Trophoblast cell (in vitro differentiated cells and primary cell): ENCODE results near the gene UBXN4.
"Not testable (repeated sequence)": the region's sequence is repeated elsewhere in the genome, so short reads cannot be mapped to it uniquely, and the experiment has no call there.

ENCODE experiments used
- DNase-seq, 2 donors: peaks; one replicate each; pipeline ENCODE4 v3.0.0-alpha.2; 2016
- H2AFZ ChIP-seq: 2 replicates; pipeline ENCODE4 v1.6.1; 2013; ENCODE audit warnings: low read length, moderate library complexity, mild to moderate bottlenecking; ENCODE audit not compliant: insufficient read depth, poor library complexity
- H2AK5ac ChIP-seq: 2 replicates; pipeline ENCODE4 v1.6.1; 2013; ENCODE audit warnings: mild to moderate bottlenecking, low read length
- H2BK120ac ChIP-seq: 2 replicates; pipeline ENCODE4 v1.6.1; 2013; ENCODE audit warnings: low read length, mild to moderate bottlenecking, moderate library complexity; ENCODE audit not compliant: insufficient read depth, poor library complexity
- H2BK12ac ChIP-seq: 2 replicates; pipeline ENCODE4 v1.6.1; 2013; ENCODE audit warnings: mild to moderate bottlenecking, low read length, moderate library complexity
- H2BK5ac ChIP-seq: 2 replicates; pipeline ENCODE4 v1.6.1; 2013; ENCODE audit warnings: low read length, low read depth, moderate library complexity, mild to moderate bottlenecking; ENCODE audit not compliant: poor library complexity
- H3K14ac ChIP-seq: 2 replicates; pipeline ENCODE4 v1.6.1; 2013; ENCODE audit warnings: mild to moderate bottlenecking, low read length
- H3K18ac ChIP-seq: 2 replicates; pipeline ENCODE4 v1.6.1; 2013; ENCODE audit warnings: mild to moderate bottlenecking, low read length
- H3K23ac ChIP-seq: 2 replicates; pipeline ENCODE4 v1.6.1; 2013; ENCODE audit warnings: low read length
- H3K27ac ChIP-seq: 2 replicates; pipeline ENCODE4 v1.5.1; 2013; ENCODE audit warnings: low read depth, mild to moderate bottlenecking, inconsistent platforms, low read length, moderate library complexity
- H3K27me3 ChIP-seq: 2 replicates; pipeline ENCODE4 v1.6.1; 2013; ENCODE audit warnings: inconsistent platforms, mild to moderate bottlenecking, low read length, moderate library complexity; ENCODE audit not compliant: insufficient read depth
- H3K36me3 ChIP-seq, 2 experiments: 1 replicate in 1 of 2; 2 replicates in 1 of 2; pipeline ENCODE4 v1.6.1; 2013; ENCODE audit warnings: low read length in 2 of 2, mild to moderate bottlenecking in 2 of 2, moderate library complexity in 1 of 2; ENCODE audit not compliant: insufficient read depth in 2 of 2, control insufficient read depth in 1 of 2
- H3K4ac ChIP-seq: 2 replicates; pipeline ENCODE4 v1.6.1; 2013; ENCODE audit warnings: low read depth, mild to moderate bottlenecking, low read length, moderate library complexity
- H3K4me1 ChIP-seq, 2 experiments: 1 replicate in 1 of 2; 2 replicates in 1 of 2; pipeline ENCODE4 v1.6.1; 2013; ENCODE audit warnings: low read length in 2 of 2, mild to moderate bottlenecking in 2 of 2, moderate library complexity in 1 of 2; ENCODE audit not compliant: insufficient read depth in 2 of 2, control insufficient read depth in 1 of 2
- H3K4me2 ChIP-seq: 2 replicates; pipeline ENCODE4 v1.6.1; 2013; ENCODE audit warnings: inconsistent platforms, mild to moderate bottlenecking, low read length, moderate library complexity
- H3K4me3 ChIP-seq: 2 replicates; pipeline ENCODE4 v1.5.1; 2013; ENCODE audit warnings: mild to moderate bottlenecking, low read depth, low read length, inconsistent platforms
- H3K79me1 ChIP-seq: one replicate; pipeline ENCODE4 v1.6.1; 2013; ENCODE audit warnings: low read length
- H3K79me2 ChIP-seq: 2 replicates; pipeline ENCODE4 v1.6.1; 2013; ENCODE audit warnings: low read length, mild to moderate bottlenecking; ENCODE audit not compliant: control insufficient read depth, insufficient read depth, poor library complexity
- H3K9ac ChIP-seq: 2 replicates; pipeline ENCODE4 v1.6.1; 2013; ENCODE audit warnings: mild to moderate bottlenecking, low read length
- H3K9me3 ChIP-seq: 2 replicates; pipeline ENCODE4 v1.6.1; 2013; ENCODE audit warnings: low read depth, mild to moderate bottlenecking, control low read depth, inconsistent platforms, low read length; ENCODE audit not compliant: insufficient read depth
- H4K12ac ChIP-seq: 2 replicates; pipeline ENCODE4 v1.6.1; 2013; ENCODE audit warnings: low read depth, mild to moderate bottlenecking, low read length, moderate library complexity
- H4K8ac ChIP-seq: 2 replicates; pipeline ENCODE4 v1.6.1; 2013; ENCODE audit warnings: low read depth, mild to moderate bottlenecking, low read length, moderate library complexity
- H4K91ac ChIP-seq: one replicate; pipeline ENCODE4 v1.6.1; 2013; ENCODE audit warnings: low read depth, mild to moderate bottlenecking, low read length, moderate library complexity
- WGBS: extraction: QIAGEN DNeasy Blood & Tissue Kit; methylation state at CpG from one replicate; pipeline ENCODE4 v1.1.7; 2013; ENCODE audit warnings: missing lambda C conversion rate; ENCODE audit not compliant: insufficient read length, insufficient coverage; ENCODE audit errors: extremely low coverage; 5-methylcytosine and 5-hydroxymethylcytosine counted together

Gene UBXN4

DNA sequence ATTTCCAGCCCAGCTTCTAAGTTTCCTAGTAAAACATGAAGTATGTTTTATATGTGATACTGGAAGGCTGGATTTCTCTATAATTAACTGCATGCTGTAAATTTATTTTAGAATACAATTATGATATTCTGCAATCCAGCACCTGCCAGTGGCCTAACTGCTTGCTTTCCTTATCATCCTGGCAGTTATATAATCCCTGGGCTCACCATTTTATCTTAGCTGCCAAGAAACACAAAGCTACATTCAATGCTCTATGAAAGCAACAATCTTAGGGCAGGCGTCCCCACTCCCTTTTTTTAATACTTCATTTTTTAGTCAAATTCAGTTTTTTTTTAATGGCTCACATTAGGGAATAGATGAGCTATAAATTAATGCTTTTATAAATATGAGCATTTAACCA is 38.4 kb upstream of the UBXN4 start:
- Histone ChIP-seq H3K4me3 (no peak overlapping the region), H3K4ac (no peak overlapping the region), H2BK5ac (no peak overlapping the region), H3K4me2 (no peak overlapping the region), H4K91ac (no peak overlapping the region), H2BK120ac (no peak overlapping the region), H3K18ac (no peak overlapping the region), H3K27ac (no peak overlapping the region), H3K27me3 (no peaks in the 10 kb centered on the region), H3K79me1 (no peaks in the 10 kb centered on the region), H3K79me2 (no peaks in the 10 kb centered on the region), H4K8ac (no peak overlapping the region), H2BK12ac (no peak overlapping the region), H3K9ac (no peak overlapping the region), H3K4me1 (no peaks in the 10 kb centered on the region), H2AFZ (no peak overlapping the region), H4K12ac (no peak overlapping the region), H3K9me3 (no peaks in the 10 kb centered on the region), H3K23ac (no peak overlapping the region), H2AK5ac (no peak overlapping the region), H3K14ac (no peak overlapping the region), H3K36me3 (peaks cover 0 to 3% of the 10 kb centered on the region in 2 experiments)
- no peak for DNase-seq
- no CpG with 5 or more reads among the region's 1 CpG for WGBS

GRCh38 chr2:135704075-135704474 is 37.6 kb upstream of the UBXN4 start:
- H3K4me3 ChIP-seq, H3K14ac ChIP-seq, H4K8ac ChIP-seq, H2BK12ac ChIP-seq, H2BK5ac ChIP-seq, H2AFZ ChIP-seq, DNase-seq, H2BK120ac ChIP-seq, H4K91ac ChIP-seq, H3K36me3 ChIP-seq, H3K23ac ChIP-seq, H3K9ac ChIP-seq, H3K18ac ChIP-seq, H4K12ac ChIP-seq, H3K9me3 ChIP-seq, H3K4me2 ChIP-seq, H3K4me1 ChIP-seq, H3K27me3 ChIP-seq, H3K27ac ChIP-seq, H3K79me2 ChIP-seq, H3K79me1 ChIP-seq, H3K4ac ChIP-seq, H2AK5ac ChIP-seq: not testable (repeated sequence)
- no CpG with 5 or more reads among the region's 5 CpGs for WGBS

DNA sequence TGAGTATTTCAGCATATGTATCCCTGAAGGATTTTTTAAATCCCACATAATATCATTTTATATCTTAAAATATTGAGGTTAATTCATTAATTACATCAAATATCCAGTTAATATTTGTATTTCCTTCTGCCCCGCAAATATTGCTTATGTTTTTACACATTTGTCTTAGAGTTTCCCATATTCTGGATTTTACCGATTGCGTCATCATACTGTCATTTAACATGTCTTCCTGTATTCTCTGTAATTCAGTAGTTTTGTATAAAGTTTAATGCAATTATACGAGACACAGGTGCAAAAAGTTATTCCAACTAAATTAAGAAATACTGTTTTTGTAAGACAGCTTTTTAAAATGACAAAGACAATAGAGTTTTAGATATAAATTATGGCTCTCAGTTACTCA is 33.5 kb upstream of the UBXN4 start:
- Histone ChIP-seq H2AK5ac (no peak overlapping the region), H3K27me3 (no peaks in the 10 kb centered on the region), H3K79me1 (no peaks in the 10 kb centered on the region), H2BK12ac (no peak overlapping the region), H3K23ac (no peak overlapping the region), H3K79me2 (no peaks in the 10 kb centered on the region), H3K9me3 (no peaks in the 10 kb centered on the region), H3K36me3 (peaks cover 0 to 5% of the 10 kb centered on the region in 2 experiments), H2BK5ac (no peak overlapping the region), H3K4ac (no peak overlapping the region), H3K14ac (no peak overlapping the region), H4K91ac (no peak overlapping the region), H3K4me2 (no peak overlapping the region), H4K12ac (no peak overlapping the region), H3K4me1 (no peaks in the 10 kb centered on the region), H2AFZ (no peak overlapping the region), H3K18ac (no peak overlapping the region), H3K27ac (no peak overlapping the region), H2BK120ac (no peak overlapping the region), H3K4me3 (no peak overlapping the region), H3K9ac (no peak overlapping the region), H4K8ac (no peak overlapping the region)
- no peak for DNase-seq
- WGBS, result no CpG with 5 or more reads among the region's 4 CpGs

GRCh38 chr2:135709992-135710391 is 31.7 kb upstream of the UBXN4 start:
- no CpG with 5 or more reads among the region's 6 CpGs for WGBS
- Histone ChIP-seq H3K23ac (no peak overlapping the region), H4K12ac (no peak overlapping the region), H4K91ac (no peak overlapping the region), H2AFZ (no peak overlapping the region), H3K9ac (no peak overlapping the region), H3K36me3 (peaks cover 0 to 5% of the 10 kb centered on the region in 2 experiments), H2BK12ac (no peak overlapping the region), H3K18ac (no peak overlapping the region), H3K14ac (no peak overlapping the region), H2BK5ac (no peak overlapping the region), H3K4ac (no peak overlapping the region), H2BK120ac (no peak overlapping the region), H3K4me1 (no peaks in the 10 kb centered on the region), H3K79me1 (no peaks in the 10 kb centered on the region), H3K9me3 (no peaks in the 10 kb centered on the region), H4K8ac (no peak overlapping the region), H3K4me3 (no peak overlapping the region), H3K4me2 (no peak overlapping the region), H3K79me2 (no peaks in the 10 kb centered on the region), H3K27ac (no peak overlapping the region), H3K27me3 (no peaks in the 10 kb centered on the region), H2AK5ac (no peak overlapping the region)
- DNase-seq, result peak; percentile 37 to 79
